ENCODE data around the gene PHYKPL.

GRCh38 chr5:178232124-178232919, at the start of gene PHYKPL:
- no peak for TF ChIP-seq CTCF (IDR thresholded peaks at IDR 0.05; ENCODE audit: insufficient read depth, low read length)
- no peak; the same call in 1 of the 2 replicates for TF ChIP-seq POLR2AphosphoS5 (IDR thresholded peaks at IDR 0.05; ENCODE audit: low read depth)
